Activated T-cell treated with anti-CD3 and anti-CD28 coated beads for 48 hours (primary cell): ENCODE results near the gene WNT3.
A peak's percentile ranks its signal among the peaks of the same experiment; 100 is the strongest.
"Not testable (repeated sequence)": the region's sequence is repeated elsewhere in the genome, so short reads cannot be mapped to it uniquely, and the experiment has no call there.

Source experiments
- DNase-seq: peaks from one replicate; pipeline ENCODE4 v3.0.0-alpha.2; 2020; ENCODE audit warnings: low read depth

The WNT3 gene

DNA sequence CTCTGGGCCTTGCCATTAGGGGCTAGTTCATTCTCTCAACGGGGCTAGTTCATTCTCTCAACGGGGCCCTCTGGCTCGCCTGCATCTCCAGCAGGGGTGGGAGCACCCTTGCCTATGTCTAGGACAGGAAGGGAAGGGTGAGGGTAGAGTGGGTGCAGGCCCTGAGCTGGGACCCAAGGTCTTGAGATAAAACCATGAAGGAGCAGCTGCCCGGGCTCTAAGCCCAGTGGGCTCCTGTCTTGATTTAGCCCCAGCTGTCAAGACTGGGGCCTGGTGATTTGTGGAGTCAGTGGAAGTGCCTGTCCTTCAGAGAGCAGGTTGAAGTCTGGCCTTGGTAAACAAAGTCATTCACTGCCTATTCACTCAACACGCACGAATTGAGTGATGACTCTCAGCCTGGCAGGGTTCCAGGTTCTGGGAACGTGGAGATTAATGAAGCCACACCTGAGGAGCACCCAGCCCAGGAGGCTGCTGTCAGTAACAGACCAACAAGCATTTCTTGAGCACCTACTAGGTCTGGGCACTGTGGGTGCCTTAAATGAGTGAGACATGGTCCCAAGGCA lies 35.4 kb downstream of the WNT3 start:
- no peak for DNase-seq

DNA sequence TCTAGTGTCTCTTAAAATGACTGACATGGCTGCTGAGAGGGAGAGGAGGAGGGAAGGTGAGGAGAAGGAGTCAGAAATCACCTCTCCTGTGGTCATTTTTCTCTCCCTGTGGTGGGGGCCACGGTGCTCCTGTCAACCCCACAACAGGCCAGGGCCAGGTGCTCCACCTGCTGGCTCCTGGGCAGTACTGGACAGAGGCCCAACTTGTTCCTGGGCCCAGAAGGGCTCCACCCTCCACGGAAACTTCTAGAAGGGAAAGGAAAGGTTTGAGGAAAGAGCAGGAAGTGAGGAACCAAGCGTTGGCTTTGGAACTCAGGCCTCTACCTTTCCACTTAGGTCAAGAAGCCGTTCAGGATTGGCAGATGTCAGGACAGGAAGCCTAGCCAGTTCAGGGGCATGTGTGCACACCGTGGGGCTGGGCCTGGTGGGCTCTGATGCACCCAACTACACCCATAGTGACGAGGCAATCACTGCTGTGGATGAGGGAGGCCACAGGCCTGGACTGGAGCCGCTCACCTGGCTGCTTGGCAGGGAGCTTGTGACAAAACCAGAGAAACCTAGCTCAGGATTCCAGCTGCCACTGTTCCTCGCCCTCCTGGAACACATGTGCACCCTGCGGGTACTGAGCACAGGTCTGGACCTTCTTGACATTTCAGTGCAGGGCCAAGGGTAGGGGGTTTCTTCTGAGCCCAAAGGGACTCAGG lies 36.1 kb downstream of the WNT3 start:
- no peak for DNase-seq

DNA sequence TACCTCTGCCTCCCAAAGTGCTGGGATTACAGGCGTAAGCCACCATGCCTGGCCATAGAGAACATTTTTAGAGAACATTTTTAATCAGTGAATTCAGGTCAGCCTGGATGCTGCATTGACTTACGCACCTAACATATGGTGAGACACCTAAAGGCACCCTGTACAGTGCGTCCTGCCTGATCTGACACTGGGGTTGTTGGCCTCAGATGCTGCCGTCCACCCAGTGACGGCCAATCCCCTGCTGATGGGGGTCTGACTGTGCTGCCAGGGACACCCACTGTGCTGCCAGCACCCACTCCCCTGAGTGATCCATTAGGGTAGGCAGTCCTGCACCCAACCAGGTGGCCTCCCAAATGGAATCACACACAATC lies 38.5 kb downstream of the WNT3 start:
- no peak for DNase-seq

DNA sequence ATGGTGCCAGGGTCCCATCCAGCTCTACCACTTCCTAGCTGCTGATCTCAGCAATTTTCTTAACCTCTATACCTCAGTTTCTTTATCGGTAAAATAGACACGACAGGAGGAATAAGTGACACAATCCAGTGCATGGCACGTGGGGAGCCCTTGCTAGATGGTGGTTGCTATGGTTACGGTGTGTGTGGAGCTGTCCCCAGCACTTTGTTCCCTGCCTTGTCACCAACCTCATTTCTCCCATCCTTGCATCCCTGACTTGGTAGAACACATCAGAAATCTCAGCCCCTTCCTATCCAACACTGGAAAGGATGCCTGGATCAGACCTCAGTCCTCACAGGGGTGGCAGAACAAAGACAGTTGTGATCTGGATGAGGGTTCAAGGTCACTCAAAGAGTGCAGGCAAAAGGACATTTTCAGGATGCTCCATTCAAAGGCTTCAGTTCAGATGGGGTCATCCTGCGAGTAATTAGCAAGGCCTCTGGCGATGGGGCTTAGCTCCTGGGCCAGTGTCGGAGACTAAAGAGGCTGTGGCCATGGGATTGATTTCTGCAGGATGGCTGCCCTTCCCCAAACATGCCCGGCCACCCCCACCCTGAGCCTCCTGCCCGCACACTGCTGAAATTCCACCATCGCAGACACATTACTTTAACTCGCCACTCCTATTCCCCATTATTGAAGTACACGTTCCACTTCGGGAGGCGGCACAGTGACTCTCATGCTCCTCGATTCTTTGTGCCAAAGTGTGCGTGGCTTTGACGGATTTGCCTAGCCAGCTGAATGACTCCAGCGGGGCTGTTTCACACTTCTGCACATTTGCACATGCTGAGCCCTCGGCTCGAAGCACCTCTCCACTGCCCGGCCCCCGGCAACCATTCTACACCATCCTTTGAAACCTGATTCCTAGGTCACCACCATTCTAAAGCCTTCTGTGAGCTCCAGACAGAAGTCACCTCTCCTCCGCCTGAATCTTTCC lies 40.3 kb downstream of the WNT3 start:
- DNase-seq = no peak

DNA sequence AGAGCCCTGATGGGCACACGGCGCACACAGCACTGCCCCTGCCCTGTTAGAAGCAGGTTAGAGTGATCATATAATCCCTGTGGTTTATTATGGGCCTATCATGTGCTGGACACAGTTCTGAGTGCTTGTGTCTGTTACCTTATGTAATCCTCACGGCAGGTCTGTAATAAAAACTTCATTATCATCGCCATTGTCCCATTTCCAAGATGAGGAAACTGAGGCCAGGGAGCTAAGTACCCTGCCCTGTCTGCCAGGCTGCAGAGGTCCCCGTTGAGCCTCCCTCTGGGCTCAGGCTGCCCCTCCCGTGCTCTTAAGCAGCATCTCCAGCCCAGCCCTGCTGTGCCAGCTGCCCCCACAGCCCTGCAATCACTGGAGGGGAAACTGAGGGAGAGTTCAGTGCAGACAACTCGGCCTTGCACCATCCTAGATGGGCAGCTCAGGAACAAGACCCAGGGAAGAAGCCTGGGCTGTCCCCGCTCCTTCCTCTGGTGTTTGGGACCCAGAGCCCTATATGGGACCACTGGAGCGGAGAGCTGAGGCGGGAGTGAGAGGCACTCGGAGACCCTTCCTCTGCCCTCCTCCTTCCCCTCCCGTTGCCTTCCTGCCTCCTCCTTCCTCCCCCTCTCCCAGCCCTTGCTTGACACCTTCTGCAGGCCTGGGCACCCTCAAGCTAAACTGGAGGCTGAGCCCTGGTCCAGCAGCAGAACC lies 42.0 kb downstream of the WNT3 start:
- no peak for DNase-seq

DNA sequence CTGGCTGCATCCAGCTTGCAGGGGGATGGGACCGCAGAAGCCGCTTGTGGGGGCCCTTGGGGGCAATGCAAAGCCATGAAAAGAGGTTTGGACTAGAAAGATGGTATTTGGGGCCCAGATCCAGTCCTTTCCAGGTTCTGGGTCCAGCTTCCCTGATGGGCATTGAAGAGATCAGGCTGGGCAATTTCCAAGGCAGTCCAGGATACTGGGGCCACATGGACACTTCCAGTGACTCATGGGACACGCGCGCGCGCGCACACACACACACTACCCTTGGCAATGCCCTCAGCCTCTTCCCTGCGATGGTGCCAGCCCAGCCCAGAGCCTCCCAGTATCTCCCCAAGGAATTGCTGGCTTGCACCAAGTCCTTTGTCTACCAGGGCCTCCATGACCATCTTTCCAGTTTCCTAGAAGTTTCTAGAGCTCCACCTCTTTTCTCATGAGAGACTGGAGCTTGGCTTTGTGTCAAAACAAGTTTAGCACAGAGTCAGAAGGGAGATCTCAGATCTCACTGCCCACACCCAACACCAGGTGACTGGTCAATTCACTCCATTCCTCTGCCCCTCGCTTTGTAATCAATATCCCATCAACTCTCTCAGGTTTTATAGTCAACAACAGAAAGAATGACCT lies 44.3 kb downstream of the WNT3 start:
- DNase-seq = no peak

DNA sequence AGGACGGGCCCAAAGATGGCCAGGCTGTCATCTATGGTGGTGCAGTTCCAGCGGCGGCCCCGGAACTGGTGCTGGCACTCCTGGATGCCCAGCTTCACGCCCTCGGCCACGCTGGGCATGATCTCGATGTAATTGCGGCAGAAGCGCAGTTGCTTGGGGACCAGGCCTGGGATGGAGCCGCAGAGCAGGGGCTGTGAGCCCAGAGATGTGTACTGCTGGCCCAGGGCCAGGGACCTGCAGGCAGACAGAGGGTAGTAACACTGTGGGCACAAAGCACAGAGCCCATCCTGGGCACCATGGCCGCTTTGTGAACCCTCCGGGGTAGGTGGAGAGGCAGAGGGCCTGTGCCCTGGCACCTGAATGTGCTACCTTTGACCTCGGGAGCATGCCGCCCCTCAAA lies 44.8 kb downstream of the WNT3 start:
- DNase-seq = no peak

DNA sequence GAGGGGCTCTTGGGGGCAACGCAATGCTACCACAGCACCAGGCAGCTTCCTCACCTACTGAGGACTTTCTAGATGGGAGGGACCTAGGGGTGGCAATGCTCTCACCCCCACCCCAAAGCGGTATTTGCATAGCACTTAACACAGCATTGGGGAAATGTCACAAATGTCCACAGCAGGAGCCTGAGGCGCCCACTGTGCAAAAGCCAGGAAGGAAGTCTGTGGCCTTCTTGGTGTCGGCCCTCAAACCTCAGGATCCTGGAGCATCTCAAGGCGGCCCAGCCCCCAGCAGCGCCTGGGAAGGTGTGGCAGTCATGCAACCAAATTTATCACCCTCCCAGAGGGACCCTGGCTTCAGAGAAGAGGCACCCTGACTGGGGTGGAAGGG lies 45.3 kb downstream of the WNT3 start:
- no peak for DNase-seq

DNA sequence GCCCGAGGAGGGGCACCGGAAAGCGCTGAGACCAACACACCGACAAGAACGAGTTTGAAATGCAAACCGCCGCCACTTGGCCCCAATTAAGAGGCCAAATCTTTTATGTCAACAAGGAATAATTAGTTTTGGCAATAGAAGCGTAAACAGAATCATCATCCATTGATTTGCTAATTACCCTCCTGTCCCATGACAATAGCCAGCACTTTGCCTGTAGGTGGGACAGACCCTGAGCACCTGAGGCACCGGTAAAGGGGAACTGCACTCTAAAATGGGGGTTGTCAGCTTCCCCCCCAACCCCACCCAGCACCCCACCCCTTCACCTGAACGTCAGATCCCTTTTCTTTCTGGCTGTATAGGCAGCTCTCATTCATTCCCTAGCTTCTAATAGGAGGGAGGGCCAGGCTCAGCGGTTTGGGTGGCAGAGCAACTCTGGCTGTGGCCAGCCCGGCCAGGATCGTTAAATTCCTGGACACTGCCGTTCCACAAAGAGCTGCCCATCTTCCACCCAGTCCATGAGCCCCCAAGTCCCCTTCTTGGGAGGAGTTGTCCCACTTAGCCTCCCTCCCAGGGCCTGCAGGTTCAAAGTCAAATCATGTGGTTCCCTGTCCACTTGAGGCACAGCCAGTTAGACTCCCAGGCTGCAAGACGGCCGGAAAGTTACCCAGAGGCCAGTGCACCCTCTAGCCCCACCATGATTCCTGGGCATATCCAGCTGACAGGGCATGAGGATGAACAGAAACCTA lies 45.8 kb downstream of the WNT3 start:
- no peak for DNase-seq

DNA sequence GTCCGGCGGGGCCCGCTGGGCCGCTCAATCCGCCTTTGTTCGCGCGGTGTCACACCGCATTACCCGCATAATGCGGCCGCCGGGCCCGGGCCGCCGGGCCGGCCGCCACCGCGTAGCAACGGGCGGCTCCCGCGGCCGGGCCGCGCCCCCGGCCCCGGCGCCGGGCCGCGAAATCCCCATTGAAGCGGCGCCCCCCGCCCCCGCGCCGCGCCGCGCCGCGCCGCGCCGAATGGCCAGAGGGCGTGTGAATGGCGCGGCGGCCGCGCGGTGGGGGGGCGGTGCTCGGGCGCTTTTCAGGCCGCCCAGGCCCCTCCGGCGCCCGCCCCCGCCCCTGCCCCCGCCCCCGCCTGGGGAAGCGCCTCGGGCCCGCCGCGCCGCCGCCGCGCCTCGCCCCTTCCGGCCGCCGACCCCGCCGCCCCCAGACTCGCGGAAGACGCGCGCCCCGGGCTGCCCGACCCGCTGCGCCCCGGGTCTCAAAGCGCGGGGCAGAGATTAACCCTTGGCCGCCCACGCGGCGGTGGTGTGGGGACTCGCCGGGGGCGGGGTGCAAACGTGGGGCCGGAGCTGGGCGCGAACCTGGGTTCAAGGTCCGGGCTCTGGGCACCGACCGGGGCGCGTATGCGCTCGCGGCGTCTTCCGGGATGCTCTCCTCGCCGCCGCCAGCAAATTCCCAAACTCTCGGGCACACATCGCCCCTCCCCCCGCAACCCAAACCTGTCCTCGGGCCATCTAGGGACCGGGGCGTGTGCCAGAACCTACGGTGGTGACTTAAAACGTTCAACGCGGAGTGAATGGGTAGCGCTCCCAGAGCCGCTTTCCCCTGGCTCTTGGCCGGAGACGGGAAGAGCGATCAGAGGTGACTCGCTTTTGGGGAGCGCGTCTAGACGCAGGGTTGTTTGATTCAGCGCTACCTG lies 46.7 kb downstream of the WNT3 start:
- no peak for DNase-seq

DNA sequence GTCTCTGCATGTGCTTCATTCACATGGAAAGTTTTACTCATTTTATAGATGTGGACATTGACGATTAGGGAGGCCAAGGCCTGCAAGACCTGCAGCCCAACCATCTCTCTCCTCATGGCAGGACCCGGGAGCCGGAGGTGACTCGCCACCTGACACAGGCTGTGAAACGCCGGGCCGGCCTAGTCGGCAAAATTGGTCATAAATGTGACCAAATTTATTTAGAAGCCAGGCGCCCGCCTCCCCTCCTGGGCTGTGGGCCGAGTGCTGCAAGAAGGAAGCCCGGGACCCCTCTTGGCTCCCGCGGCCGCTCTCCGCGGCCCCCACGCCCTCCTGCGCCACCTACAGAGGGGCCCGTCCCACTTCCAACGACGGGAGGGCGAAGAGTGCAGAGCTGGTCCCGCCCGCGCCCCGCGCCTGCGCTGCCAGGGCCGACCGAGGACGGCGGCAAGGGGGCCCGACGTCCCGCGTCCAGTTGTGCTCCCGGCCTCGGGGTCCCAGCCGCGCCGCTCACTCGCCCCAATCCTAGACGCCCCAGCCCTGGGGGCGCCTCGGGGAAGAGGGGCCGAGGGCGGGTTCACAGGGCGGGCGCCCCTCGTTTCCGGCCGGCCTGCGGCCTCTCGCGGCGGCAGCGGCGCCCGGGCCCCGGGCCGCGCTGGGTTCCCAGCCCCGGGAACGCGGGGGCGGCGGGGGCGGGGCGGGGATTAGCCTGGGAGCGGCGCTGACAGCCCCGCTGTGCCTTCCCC lies 47.5 kb downstream of the WNT3 start:
- DNase-seq = peak; percentile 21

DNA sequence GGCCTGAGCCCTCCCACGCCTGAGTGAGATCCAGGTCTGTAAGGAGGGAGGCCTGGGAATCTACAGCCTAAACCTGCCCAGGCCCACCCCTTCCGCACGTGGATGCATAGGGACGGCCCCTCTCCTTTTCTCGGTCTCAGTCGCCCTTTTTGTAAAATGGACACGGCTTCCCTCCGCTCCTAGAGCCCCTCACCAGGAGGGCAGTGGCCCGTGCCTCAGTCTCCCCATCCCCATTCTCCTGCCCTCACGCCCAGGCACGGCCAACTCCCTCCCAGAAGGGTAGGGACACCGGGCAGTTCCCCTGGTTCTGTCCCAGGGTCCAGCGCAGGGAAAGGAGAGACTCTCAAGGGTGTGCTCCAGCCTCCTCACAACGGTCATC lies 48.1 kb downstream of the WNT3 start:
- no peak for DNase-seq

DNA sequence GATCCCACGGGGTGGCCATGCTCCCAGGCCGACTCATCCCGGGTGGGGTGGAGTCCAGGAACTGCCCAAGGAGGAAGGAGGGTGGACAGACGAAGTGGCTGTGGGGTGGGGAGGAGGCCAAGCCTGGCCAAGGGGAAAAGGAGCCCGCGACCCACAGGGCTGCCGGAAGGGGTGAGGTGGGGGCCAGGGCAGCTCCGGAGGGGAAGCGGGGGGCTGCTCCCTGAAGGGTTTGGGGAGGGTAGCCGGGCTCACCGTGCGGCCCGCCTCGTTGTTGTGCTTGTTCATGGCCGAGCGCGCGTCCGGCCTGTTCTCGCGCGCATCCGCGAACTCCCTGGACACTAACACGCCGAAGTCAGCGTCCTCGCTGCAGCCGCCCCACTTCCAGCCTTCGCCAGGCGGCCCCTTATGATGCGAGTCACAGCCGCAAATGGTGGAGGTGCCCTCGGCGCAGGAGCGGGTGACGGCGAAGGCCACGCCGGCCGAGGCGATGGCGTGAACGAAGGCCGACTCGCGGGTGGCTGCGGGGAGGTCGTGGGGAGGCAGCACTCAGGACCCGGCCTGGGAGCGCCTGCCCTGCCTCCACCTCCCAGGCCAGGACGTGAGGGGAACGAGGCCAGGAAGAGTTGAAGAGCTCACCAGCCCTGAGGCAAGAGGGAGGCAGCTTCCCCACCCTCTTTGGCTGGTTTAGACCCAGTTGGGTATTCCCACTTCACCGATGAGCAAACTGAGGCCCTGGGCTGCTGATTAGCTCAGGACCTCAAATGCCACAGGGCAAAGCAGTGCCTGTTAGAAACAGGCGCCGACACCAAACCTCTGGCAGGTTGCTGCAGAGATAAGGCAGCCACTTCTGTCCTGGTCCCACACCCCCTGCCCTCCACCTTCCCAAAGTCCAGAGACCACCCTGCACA lies 48.7 kb downstream of the WNT3 start:
- no peak for DNase-seq

DNA sequence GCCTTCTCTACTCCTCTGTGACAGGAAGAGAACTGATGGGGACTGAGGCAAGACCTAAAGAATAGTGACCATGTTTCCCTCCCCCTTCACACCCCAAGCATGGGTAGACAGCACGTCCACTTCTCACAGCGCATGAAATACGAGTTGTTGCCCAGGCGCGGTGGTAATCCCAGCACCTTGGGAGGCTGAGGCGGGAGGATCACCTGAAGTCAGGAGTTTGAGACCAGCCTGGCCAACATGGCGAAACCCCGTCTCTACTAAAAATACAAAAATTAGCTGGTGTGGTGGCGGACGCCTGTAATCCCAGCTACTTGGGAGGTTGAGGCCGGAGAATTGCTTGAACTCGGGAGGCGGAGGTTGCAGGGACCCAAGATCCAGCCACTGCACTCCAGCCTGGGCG lies 49.6 kb downstream of the WNT3 start:
- DNase-seq = not testable (repeated sequence)

DNA sequence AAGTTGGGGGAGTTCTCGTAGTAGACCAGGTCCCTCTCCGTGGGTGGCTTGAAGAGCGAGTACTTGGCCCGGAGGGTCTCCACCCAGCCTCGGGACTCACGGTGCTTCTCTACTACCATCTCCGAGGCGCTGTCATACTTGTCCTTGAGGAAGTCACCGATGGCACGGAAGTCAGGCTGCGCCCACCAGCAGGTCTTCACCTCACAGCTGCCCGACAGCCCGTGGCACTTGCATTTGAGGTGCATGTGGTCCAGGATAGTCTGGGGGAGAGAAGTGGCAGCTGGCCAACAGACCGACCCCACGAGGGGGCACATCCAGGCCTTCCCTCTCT lies 50.0 kb downstream of the WNT3 start:
- no peak for DNase-seq

DNA sequence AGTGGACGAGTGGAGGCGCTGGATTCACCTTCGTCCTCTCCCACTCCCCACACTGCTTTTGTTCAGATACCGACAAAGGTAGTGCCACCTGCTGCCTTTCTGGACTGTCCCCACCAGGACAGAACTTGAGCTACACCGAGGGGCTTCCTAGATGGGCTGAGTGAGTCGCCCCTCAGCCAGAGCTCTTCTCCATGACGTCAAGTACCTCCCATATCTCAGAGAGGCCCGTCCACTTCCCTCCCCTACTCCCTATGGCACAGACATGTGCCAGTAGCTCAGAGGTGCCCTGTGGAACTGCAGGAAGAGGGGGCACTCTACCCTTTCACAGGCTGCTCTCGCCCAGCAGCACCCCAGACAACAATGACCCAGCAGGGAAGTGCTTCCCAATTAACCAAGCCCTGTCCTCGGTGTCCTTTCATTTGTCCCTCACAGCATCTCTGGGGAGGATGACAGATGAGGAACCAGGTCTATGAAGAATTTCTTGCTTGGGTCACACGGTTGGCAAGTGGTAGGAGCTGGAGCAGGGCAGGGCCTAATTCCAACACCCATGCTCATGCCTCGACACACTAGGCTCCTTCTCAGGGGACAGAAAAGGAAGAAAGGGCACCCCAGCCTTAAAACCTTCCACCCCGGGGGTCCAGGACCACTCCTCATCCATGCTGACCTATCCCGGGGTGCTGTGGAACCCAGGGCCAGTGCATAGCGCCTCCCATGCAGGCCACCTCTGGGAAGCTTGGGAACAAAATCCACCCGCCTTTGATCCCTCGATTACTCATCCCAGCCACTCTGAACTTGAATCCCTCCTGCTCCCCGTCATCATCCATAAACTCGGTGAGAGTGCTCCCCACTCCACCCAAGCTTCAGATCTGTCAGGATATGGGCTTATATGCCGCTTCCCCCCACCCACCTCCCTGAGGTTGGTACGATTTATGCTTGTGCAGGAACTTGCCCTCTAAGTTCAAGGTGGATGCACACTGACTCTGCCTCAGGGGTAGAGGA lies 51.7 kb downstream of the WNT3 start:
- DNase-seq = no peak

DNA sequence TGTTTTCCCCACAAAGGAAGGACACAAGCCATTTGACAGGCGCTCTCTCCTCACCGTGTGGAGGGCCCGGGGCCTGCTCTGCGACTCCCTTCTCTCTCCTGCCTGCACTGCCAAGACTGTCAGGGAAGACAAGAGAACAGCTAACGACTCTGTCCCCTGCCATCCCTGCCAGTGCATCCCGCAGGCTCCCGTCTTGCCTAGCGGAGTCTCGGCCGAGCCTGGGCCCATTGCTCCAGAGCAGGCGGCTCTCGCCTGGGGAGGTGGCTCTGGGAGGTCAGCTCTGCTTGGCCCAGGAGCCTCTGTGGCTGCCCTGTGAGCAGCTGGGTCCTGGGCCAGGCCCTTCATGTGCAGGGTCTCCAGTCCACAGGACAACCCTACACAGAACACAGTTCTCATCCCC lies 53.0 kb downstream of the WNT3 start:
- no peak for DNase-seq
